Hematopoietic multipotent progenitor cell treated with erythropoietin and hydrocortisone succinate and interleukin-3 and kit ligand, for 17 days (in vitro differentiated cells): ENCODE data around the gene AP1AR.
"Not testable (repeated sequence)": the region's sequence is repeated elsewhere in the genome, so short reads cannot be mapped to it uniquely, and the experiment has no call there.

Source experiments
- DNase-seq: peaks from one replicate; pipeline ENCODE4 v3.0.0-alpha.2; 2015; ENCODE audit warnings: low spot score

Gene AP1AR

GRCh38 chr4:112231779-112232713 lies at the start of gene AP1AR:
AP1AR (plus strand) TSS chr4:112231787; CDS start chr4:112232092, 305 bp downstream.
- DNase-seq: peak; percentile 64

- no peak for DNase-seq
Observed at GRCh38 chr4:112182604-112183003, 49.0 kb upstream of the AP1AR start.

GRCh38 chr4:112183252-112183651 lies 48.3 kb upstream of the AP1AR start:
- no peak for DNase-seq

- DNase-seq: no peak
Observed at GRCh38 chr4:112184438-112184837, 47.1 kb upstream of the AP1AR start.

- no peak for DNase-seq
Observed at GRCh38 chr4:112185334-112185733, 46.3 kb upstream of the AP1AR start.

GRCh38 chr4:112185740-112186670 lies 45.6 kb upstream of the AP1AR start:
- DNase-seq: no peak

- DNase-seq: no peak
Observed at GRCh38 chr4:112189754-112190153, 41.8 kb upstream of the AP1AR start.

GRCh38 chr4:112190684-112191083 lies 40.9 kb upstream of the AP1AR start:
- no peak for DNase-seq

GRCh38 chr4:112196461-112196860 lies 35.1 kb upstream of the AP1AR start:
- DNase-seq: no peak

- no peak for DNase-seq
Observed at GRCh38 chr4:112199041-112199440, 32.5 kb upstream of the AP1AR start.

- DNase-seq: no peak
Observed at GRCh38 chr4:112201915-112202505, 29.6 kb upstream of the AP1AR start.

GRCh38 chr4:112203593-112203992 lies 28.0 kb upstream of the AP1AR start:
- DNase-seq: no peak

- DNase-seq: no peak
Observed at GRCh38 chr4:112206431-112206830, 25.2 kb upstream of the AP1AR start.

GRCh38 chr4:112208137-112209095 lies 23.2 kb upstream of the AP1AR start:
- not testable (repeated sequence) for DNase-seq

GRCh38 chr4:112210777-112211176 lies 20.8 kb upstream of the AP1AR start:
- DNase-seq: no peak

- DNase-seq: no peak
Observed at GRCh38 chr4:112213091-112213490, 18.5 kb upstream of the AP1AR start.

- no peak for DNase-seq
Observed at GRCh38 chr4:112213856-112214255, 17.7 kb upstream of the AP1AR start.

GRCh38 chr4:112214390-112215264 lies 17.0 kb upstream of the AP1AR start:
- peak; percentile 19 for DNase-seq

- DNase-seq: no peak
Observed at GRCh38 chr4:112219826-112220366, 11.7 kb upstream of the AP1AR start.
